Measurements from ENCODE around the gene ZNF804B.
A peak's percentile ranks its signal among the peaks of the same experiment; 100 is the strongest.

Gene ZNF804B

GRCh38 chr7:89316584-89317251, 557.2 kb downstream of the ZNF804B start:
- no peak for DNase-seq

GRCh38 chr7:89332026-89332425, 572.5 kb downstream of the ZNF804B start:
- no peak for DNase-seq

DNA sequence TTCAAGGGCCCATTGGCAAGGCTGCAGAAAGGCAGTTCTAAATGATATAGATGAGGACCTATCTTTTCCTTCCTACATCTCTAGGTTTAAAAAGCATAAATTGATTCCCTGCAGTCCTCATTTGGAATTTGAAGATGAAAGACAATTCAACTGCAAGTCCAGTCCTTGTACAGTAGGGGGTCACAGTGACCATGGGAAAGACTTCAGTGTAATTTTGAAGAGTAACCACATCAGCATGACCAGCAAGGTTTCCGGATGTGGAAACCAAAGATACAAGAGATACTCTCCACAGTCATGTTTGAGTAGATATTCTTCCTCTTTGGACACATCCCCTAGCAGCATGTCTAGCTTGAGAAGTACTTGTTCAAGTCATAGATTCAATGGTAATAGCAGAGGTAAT, 575.3 kb downstream of the ZNF804B start:
- DNase-seq: peak; percentile 18

DNA sequence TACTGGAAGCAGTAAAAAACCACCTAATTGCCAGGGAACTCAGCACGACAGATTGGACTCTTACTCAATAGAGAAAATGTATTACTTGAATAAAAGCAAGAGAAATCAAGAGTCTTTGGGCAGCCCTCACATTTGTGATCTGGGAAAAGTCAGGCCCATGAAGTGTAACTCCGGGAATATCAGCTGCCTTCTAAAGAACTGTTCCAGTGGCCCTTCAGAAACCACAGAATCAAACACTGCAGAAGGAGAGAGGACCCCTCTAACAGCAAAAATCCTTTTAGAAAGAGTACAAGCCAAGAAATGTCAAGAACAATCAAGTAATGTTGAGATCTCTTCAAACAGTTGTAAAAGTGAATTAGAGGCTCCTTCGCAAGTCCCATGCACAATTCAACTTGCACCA, 576.0 kb downstream of the ZNF804B start:
- no peak for DNase-seq

GRCh38 chr7:89336121-89336520, 576.6 kb downstream of the ZNF804B start:
- DNase-seq: no peak

DNA sequence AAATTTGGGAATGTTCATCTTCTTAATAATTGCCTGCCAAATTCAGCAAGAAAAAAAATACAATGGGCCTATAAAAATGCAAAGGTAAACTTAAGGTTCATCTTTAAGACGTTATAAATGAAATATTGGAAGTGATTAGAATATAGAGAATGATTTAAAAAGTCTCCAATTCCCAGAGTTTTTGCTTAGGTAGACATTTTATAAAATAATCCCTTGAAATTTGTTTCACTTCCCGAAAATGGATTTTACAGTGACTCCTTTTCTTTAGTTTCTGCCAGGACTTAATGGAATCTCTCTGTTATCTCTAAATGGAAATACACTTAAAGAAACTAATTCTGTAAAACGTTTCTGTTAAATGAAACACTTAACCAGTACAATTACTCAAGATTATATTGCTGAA, 580.2 kb downstream of the ZNF804B start:
- no peak for DNase-seq

GRCh38 chr7:89357121-89357520, 597.6 kb downstream of the ZNF804B start:
- DNase-seq: no peak

- no peak for DNase-seq
These were observed 617.7 kb downstream of the ZNF804B start for GRCh38 chr7:89377219-89377618.

GRCh38 chr7:89385411-89385810, 625.9 kb downstream of the ZNF804B start:
- DNase-seq: no peak

Data from hematopoietic multipotent progenitor cell treated with erythropoietin and hydrocortisone succinate and interleukin-3 and kit ligand, for 6 days (in vitro differentiated cells).